ENCODE results near the gene RNU4-1. TPM values are rescaled to one million over a fixed set of nuclear protein-coding genes. Genes with fewer than 3 reads are reported as not detected.

The RNU4-1 gene
- total RNA-seq, 1 donor from 2014 or later, result 2,088 TPM

DNA sequence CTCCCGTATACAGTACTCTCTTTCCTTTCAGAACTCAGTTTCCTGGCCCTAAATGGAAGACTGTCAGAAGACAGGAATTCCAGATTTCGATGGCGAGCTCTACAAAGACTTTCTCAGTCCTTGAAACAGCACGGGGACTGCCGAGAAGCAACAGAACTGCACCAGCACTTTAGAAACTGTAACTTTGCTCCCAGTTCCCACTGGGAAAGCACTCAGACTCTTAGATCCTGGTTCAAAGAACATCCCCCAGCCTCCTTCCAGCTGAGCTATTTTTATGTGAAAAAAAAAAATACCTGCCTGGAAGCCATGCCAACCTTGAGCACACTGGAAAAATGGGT is 29.3 kb downstream of the RNU4-1 start:
- intact Hi-C loops (cut with micrococcal nuclease), result no loop called here
- Histone ChIP-seq H3K36me3 (no peaks in the 10 kb centered on the region), H3K4me3 (peak overlapping the region; percentile 97), H3K9me3 (replicated peaks) (no peaks in the 10 kb centered on the region), H3K27me3 (ENCODE audit: low read depth) (no peaks in the 10 kb centered on the region), H3K4me1 (peaks cover 72% of the 10 kb centered on the region), H3K27ac (replicated peaks) (peak overlapping the region; percentile 96)
- no peak for TF ChIP-seq CTCF (IDR thresholded peaks at IDR 0.05; ENCODE audit: borderline replicate concordance)
- DNase-seq, result no peak

DNA sequence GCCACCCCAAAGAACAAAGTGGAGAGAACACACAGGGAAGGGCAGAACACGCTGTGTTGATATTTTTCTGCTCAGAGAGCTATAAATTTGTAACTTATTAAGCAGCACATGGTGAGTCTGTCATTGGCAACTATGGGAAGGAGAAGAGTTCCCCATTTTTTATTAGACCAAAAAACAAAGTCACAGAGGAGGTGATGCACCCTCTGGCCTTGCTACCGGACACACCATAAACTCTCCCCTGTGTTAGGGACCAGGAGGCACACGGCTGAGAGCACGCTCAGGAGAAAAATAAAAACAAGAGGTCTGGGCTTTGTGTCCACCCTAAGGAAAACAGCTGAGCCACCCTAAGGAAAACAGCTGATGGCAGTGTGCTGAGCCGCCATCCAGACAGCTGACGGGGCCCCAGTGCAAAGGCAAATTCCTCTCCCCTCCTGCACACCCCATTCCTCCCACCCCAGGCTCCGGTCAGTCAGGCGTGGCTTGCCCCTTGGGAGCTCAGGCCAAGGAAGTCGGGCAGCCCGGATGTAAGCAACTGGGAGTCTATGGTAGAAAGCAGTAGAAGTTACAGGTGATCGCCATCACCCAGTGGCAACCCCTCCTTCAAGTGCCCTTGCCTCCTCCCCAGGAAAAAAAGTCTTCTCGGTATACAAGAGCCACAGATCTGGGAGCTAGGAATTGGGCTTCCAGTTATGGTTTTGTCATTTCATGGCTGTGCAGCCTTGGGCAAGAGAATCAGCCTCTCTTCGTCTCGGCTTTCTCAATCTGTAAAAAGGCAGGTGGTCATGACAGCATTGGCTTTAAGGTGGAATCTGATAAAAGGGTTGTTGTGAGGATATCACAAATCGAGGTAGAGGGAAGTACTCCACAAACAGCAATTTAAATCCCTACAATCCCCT is 29.9 kb downstream of the RNU4-1 start:
- no peaks in the 10 kb centered on the region for H3K9me3 ChIP-seq (replicated peaks)
- peaks cover 78% of the 10 kb centered on the region for H3K4me1 ChIP-seq
- intact Hi-C loops (cut with micrococcal nuclease), result no loop called here
- H3K36me3 ChIP-seq, result no peaks in the 10 kb centered on the region
- peak; percentile 59 for DNase-seq
- TF ChIP-seq CTCF (IDR thresholded peaks at IDR 0.05; ENCODE audit: borderline replicate concordance), result no peak
- peak overlapping the region; percentile 97 for H3K4me3 ChIP-seq
- H3K27ac ChIP-seq (replicated peaks), result peak overlapping the region; percentile 96
- H3K27me3 ChIP-seq (ENCODE audit: low read depth), result no peaks in the 10 kb centered on the region

- TF ChIP-seq CTCF (IDR thresholded peaks at IDR 0.05; ENCODE audit: borderline replicate concordance), result no peak
- Histone ChIP-seq H3K9me3 (replicated peaks) (no peaks in the 10 kb centered on the region), H3K27ac (replicated peaks) (peak overlapping the region; percentile 96), H3K4me3 (peak overlapping the region; percentile 97), H3K27me3 (ENCODE audit: low read depth) (no peaks in the 10 kb centered on the region), H3K36me3 (no peaks in the 10 kb centered on the region), H3K4me1 (peaks cover 87% of the 10 kb centered on the region)
- intact Hi-C loops (cut with micrococcal nuclease), result no loop called here
- DNase-seq, result no peak
These were observed 30.8 kb downstream of the RNU4-1 start for GRCh38 chr12:120261951-120262851.

GRCh38 chr12:120260607-120261006 is 32.4 kb downstream of the RNU4-1 start:
- DNase-seq, result no peak
- Histone ChIP-seq H3K27ac (replicated peaks) (peak overlapping the region; percentile 96), H3K9me3 (replicated peaks) (no peaks in the 10 kb centered on the region), H3K36me3 (no peaks in the 10 kb centered on the region), H3K4me1 (peaks cover 99% of the 10 kb centered on the region), H3K4me3 (no peak overlapping the region), H3K27me3 (ENCODE audit: low read depth) (no peaks in the 10 kb centered on the region)
- no peak for TF ChIP-seq CTCF (IDR thresholded peaks at IDR 0.05; ENCODE audit: borderline replicate concordance)
- intact Hi-C loops (cut with micrococcal nuclease), result no loop called here

DNA sequence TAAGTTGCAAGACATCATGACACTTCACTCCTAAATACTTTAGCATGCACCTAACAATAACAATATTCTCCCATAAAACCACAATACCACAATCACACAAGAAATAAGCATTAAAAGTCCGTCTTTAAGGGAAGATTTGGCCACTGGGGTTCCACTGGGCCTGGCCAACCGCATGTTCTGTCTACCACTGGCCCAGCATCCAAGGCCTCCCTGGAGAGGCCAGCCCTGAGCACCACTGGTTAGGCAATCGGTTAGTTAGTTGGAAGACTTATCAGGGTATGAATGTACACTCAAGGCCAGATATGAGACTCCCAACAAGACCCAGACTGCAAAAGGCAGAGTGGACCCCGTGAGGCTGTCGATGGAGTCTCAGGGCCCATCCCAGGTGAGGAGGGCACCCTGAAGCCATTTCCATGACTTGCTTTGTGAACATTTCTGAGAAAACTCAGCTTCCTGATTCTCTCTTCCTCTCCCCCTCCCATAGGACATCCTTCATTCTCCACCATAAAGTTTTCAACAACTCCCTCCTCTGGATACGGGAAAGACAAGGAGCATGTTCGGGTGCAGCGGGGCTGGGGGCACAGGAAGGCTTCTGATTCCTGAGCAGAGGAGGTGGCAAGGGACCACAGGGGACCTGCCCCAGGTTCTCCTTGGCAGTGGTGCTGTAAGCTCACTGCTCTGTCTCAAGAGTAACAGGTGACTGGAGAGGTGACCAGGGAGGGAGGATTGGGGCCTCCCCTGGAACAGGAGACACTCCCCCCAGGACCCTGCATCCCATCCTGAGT is 33.4 kb downstream of the RNU4-1 start:
- Histone ChIP-seq H3K27ac (replicated peaks) (peak overlapping the region; percentile 96), H3K4me1 (peaks cover 100% of the 10 kb centered on the region), H3K9me3 (replicated peaks) (no peaks in the 10 kb centered on the region), H3K36me3 (peaks cover 4% of the 10 kb centered on the region), H3K27me3 (ENCODE audit: low read depth) (no peaks in the 10 kb centered on the region), H3K4me3 (no peak overlapping the region)
- intact Hi-C loops (cut with micrococcal nuclease), result no loop called here
- peak; percentile 57 for DNase-seq
- TF ChIP-seq CTCF (IDR thresholded peaks at IDR 0.05; ENCODE audit: borderline replicate concordance), result no peak

Data from left ventricle myocardium inferior (tissue), 1 donor.